ENCODE results near the gene POR. TPM values are rescaled to one million over a fixed set of nuclear protein-coding genes. Genes with fewer than 3 reads are reported as not detected.

POR gene
- polyA plus RNA-seq, 1 of the 3 experiments (the other 2 are of a cell fraction), result 68.7 TPM

DNA sequence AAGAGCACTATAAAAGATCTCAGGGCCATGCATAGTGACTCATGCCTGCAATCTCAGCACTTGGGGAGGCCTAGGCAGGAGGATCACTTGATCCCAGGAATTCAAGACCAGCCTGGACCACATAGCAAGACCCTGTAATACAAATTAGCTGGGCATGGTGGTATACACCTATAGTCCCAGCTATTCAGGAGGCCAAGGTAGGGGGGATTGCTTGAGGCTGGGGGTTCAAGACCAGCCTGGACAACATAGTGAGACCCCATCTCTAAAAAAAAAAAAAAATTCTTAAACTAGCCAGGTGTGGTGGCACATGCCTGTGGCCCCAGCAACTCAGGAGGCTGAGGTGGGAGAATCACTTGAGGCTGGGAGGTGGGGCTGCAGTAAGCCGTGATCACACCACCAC lies 117.0 kb downstream of the POR start:
- no peak overlapping the region for H3K4me3 ChIP-seq (ENCODE audit: low read depth in 2 of 2, low read length in 1 of 2)
- WGBS (ENCODE audit: low lambda C conversion rate), result 89% methylated on average over 1 of the region's 1 CpG
- no peaks in the 10 kb centered on the region for H3K9me3 ChIP-seq
- H3K79me2 ChIP-seq (ENCODE audit: insufficient read depth), result no peaks in the 10 kb centered on the region
- no peaks in the 10 kb centered on the region for H3K9me2 ChIP-seq
- no peaks in the 10 kb centered on the region for H3K27me3 ChIP-seq (ENCODE audit: insufficient read depth)
- H3K9ac ChIP-seq, result no peak overlapping the region
- ChIA-PET POLR2A (no interaction called here), CTCF (interaction anchor here (2.2 to 8.4 kb wide), 2 partner anchors 11 to 166 kb away, joined by 5 to 70 read pairs; no protein-coding TSS in a partner anchor)
- H3K4me2 ChIP-seq, result no peak overlapping the region
- peaks cover 0 to 9% of the 10 kb centered on the region in 2 experiments for H3K36me3 ChIP-seq (replicated peaks in 1 of 2; ENCODE audit: control insufficient read depth in 1 of 2, insufficient read depth in 2 of 2, low read length in 1 of 2)
- TF ChIP-seq TEAD4 (IDR thresholded peaks at IDR 0.05; ENCODE audit: borderline replicate concordance, insufficient read depth) (no peak), GABPA (IDR thresholded peaks at IDR 0.05; ENCODE audit: low read depth) (no peak), SIN3A (IDR thresholded peaks at IDR 0.05; ENCODE audit: borderline replicate concordance, low read depth, low read length) (no peak), FOXJ3 (CRISPR knock-in tag; IDR thresholded peaks at IDR 0.05) (no peak), GATA2 (CRISPR knock-in tag; IDR thresholded peaks at IDR 0.05) (no peak), RXRA (IDR thresholded peaks at IDR 0.05; ENCODE audit: borderline replicate concordance, low read depth) (no peak), JUND (IDR thresholded peaks at IDR 0.05) (no peak), EZH2phosphoT487 (IDR thresholded peaks at IDR 0.05; ENCODE audit: borderline replicate concordance, low read depth) (no peak), SMC3 (IDR thresholded peaks at IDR 0.05; ENCODE audit: low read depth, low read length) (no peak), MEF2A (IDR thresholded peaks at IDR 0.05; ENCODE audit: borderline replicate concordance, low read depth) (no peak), MXI1 (IDR thresholded peaks at IDR 0.05; ENCODE audit: low read depth, low read length) (no peak), RCOR1 (IDR thresholded peaks at IDR 0.05; ENCODE audit: low read length) (no peak), ELF1 (IDR thresholded peaks at IDR 0.05) (no peak), NFIC (IDR thresholded peaks at IDR 0.05; ENCODE audit: borderline replicate concordance) (no peak)
- TF ChIP-seq, protein P1, sequence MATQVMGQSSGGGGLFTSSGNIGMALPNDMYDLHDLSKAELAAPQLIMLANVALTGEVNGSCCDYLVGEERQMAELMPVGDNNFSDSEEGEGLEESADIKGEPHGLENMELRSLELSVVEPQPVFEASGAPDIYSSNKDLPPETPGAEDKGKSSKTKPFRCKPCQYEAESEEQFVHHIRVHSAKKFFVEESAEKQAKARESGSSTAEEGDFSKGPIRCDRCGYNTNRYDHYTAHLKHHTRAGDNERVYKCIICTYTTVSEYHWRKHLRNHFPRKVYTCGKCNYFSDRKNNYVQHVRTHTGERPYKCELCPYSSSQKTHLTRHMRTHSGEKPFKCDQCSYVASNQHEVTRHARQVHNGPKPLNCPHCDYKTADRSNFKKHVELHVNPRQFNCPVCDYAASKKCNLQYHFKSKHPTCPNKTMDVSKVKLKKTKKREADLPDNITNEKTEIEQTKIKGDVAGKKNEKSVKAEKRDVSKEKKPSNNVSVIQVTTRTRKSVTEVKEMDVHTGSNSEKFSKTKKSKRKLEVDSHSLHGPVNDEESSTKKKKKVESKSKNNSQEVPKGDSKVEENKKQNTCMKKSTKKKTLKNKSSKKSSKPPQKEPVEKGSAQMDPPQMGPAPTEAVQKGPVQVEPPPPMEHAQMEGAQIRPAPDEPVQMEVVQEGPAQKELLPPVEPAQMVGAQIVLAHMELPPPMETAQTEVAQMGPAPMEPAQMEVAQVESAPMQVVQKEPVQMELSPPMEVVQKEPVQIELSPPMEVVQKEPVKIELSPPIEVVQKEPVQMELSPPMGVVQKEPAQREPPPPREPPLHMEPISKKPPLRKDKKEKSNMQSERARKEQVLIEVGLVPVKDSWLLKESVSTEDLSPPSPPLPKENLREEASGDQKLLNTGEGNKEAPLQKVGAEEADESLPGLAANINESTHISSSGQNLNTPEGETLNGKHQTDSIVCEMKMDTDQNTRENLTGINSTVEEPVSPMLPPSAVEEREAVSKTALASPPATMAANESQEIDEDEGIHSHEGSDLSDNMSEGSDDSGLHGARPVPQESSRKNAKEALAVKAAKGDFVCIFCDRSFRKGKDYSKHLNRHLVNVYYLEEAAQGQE (IDR thresholded peaks at IDR 0.05; ENCODE audit: low read depth, low read length), result no peak
- TF ChIP-seq, protein P2, sequence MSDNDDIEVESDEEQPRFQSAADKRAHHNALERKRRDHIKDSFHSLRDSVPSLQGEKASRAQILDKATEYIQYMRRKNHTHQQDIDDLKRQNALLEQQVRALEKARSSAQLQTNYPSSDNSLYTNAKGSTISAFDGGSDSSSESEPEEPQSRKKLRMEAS (IDR thresholded peaks at IDR 0.05; ENCODE audit: low read depth), result no peak
- TF ChIP-seq, protein P3, sequence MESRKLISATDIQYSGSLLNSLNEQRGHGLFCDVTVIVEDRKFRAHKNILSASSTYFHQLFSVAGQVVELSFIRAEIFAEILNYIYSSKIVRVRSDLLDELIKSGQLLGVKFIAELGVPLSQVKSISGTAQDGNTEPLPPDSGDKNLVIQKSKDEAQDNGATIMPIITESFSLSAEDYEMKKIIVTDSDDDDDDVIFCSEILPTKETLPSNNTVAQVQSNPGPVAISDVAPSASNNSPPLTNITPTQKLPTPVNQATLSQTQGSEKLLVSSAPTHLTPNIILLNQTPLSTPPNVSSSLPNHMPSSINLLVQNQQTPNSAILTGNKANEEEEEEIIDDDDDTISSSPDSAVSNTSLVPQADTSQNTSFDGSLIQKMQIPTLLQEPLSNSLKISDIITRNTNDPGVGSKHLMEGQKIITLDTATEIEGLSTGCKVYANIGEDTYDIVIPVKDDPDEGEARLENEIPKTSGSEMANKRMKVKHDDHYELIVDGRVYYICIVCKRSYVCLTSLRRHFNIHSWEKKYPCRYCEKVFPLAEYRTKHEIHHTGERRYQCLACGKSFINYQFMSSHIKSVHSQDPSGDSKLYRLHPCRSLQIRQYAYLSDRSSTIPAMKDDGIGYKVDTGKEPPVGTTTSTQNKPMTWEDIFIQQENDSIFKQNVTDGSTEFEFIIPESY (IDR thresholded peaks at IDR 0.05; ENCODE audit: borderline replicate concordance, low read depth), result no peak
- H2AFZ ChIP-seq (ENCODE audit: low read depth), result no peak overlapping the region
- no peaks in the 10 kb centered on the region; a peak in 1 of 4 replicates for H3K4me1 ChIP-seq (ENCODE audit: control insufficient read depth in 1 of 2, insufficient read depth in 2 of 2, low read depth in 1 of 2, low read length in 1 of 2)
- H3F3A ChIP-seq (replicated peaks; ENCODE audit: insufficient read depth), result no peaks in the 10 kb centered on the region
- DNase-seq, result no peak
- H4K20me1 ChIP-seq (ENCODE audit: insufficient read depth), result no peaks in the 10 kb centered on the region
- H3K27ac ChIP-seq (ENCODE audit: low read depth in 2 of 2, low read length in 1 of 2), result no peak overlapping the region

Small RNA genes lying within 50 kb of the gene (small RNA-seq; reads per million reads assigned to genes)
- 0 to 16.2 (median 1.1) reads per million in 7 experiments for gene SNORA14A

Other genes with a start within 250 kb of the POR start
- gene HIP1, start 176.2 kb upstream of the POR start, polyA plus RNA-seq (2012; rRNA removed), result 10.4 and 11.3 TPM in 2 replicates
- not detected in 2 replicates for gene CCL26, start 142.9 kb upstream of the POR start, polyA plus RNA-seq (2012; rRNA removed)
- not detected in 2 replicates for gene CCL24, start 101.3 kb upstream of the POR start, polyA plus RNA-seq (2012; rRNA removed)
- gene RHBDD2, start 36.1 kb upstream of the POR start, polyA plus RNA-seq (2012; rRNA removed), result 68.8 and 77.6 TPM in 2 replicates
- gene TMEM120A, start 79.4 kb downstream of the POR start, polyA plus RNA-seq (2012; rRNA removed), result 59.8 and 95.2 TPM in 2 replicates
- 86.6 and 89.4 TPM in 2 replicates for gene STYXL1, start 132.8 kb downstream of the POR start, polyA plus RNA-seq (2012; rRNA removed)
- gene MDH2, start 133.0 kb downstream of the POR start, polyA plus RNA-seq (2012; rRNA removed), result 244 and 301 TPM in 2 replicates